HG02763 (cell line): Measurements from ENCODE around the gene CD101.
A peak's percentile ranks its signal among the peaks of the same experiment; 100 is the strongest.

Experiments
- ATAC-seq: cut with Tn5 transposase; IDR thresholded peaks from one replicate; pipeline ENCODE4 v1.9.1; 2021; ENCODE audit warnings: mild to moderate bottlenecking, moderate library complexity; ENCODE audit not compliant: unreplicated experiment

The CD101 gene

GRCh38 chr1:117013309-117013858 is 11.8 kb downstream of the CD101 start:
- ATAC-seq = no peak

DNA sequence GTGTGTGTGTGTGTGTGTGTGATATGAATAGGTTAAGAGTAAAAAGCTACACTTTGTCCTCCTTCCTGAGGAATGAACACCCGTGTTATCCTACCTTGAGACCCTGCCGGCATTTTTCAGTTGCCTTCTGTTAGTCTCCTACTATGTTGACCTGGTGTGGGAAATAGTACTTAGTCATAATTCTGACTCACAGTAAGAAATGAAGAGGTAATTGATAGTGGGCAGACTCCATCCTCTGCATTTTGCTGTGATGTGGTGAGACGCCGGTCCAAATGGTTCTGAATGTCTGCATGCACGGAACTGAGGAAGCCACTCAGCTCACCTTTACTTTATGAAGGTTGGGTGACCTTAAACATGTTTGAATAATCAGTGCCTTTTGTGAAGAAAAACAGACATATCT is 12.6 kb downstream of the CD101 start:
- no peak for ATAC-seq

DNA sequence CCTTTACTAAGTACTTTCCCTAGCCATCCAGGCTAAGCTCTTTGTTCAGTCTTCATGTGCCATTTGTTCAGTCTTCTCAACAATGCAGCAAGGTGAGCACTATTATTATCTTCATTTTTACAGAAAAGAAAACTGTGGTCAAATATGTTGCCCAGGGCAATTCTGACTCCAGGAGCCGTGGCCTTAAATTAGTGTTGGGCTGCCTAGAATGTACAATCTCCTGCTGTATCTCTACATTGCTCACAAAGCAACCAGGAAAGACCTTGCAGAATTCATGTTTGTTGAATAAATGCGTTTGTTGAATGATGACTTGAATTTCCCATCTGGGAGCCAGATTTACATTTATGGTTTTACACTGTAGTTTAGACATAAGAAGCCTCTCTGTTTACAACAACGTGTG is 14.2 kb downstream of the CD101 start:
- ATAC-seq = no peak

DNA sequence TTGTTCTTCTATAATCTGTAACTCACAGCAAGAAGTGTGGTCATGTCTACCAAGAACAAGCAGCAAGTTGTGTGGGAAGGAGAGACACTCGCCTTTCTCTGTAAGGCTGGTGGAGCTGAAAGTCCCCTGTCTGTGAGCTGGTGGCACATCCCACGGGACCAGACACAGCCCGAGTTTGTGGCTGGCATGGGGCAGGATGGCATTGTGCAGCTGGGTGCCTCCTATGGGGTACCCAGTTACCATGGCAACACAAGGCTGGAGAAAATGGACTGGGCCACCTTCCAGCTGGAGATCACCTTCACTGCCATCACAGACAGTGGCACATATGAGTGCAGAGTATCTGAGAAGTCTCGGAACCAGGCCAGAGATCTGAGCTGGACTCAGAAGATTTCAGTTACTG is 15.5 kb downstream of the CD101 start:
- peak; percentile 25 for ATAC-seq

DNA sequence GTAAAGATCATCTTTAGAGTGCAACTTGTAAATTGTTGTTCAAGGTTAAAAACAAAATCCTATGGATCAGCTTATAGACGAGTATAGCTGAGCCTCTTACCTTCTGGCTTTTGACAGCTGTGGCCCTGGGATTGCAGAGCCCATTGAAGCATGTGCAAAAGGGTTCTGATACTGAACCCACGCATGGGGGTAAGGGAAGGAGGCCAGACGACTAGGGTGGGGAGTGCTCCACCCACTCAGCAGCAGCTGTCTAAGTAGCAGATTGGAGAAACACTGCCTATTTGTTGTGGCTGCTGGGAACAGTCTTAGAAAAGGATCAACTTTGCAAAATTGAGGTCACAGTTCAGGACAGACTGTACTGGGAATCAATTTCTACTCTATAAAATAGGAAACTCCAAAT is 16.1 kb downstream of the CD101 start:
- ATAC-seq = peak; percentile 69

GRCh38 chr1:117020526-117021156 is 19.1 kb downstream of the CD101 start:
- no peak for ATAC-seq

DNA sequence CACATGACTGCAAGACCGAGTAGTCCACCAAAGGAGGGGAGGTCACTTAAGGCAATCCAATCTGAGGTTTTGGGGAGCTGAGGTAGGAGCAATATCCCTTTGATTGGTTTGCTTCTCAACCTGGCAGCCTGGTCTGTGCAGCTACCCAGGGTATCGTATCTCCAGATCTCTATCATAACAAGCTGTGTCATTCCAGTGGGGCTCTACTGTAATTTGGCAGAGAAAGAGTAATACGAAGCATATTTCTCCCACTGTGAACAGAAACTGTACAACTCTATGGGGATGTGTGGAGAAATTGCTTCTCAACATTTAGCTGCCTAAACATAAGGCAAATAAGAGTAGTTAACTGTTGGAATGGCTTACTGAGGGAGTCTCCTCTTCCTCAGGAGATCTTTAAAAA is 20.6 kb downstream of the CD101 start:
- ATAC-seq = no peak

DNA sequence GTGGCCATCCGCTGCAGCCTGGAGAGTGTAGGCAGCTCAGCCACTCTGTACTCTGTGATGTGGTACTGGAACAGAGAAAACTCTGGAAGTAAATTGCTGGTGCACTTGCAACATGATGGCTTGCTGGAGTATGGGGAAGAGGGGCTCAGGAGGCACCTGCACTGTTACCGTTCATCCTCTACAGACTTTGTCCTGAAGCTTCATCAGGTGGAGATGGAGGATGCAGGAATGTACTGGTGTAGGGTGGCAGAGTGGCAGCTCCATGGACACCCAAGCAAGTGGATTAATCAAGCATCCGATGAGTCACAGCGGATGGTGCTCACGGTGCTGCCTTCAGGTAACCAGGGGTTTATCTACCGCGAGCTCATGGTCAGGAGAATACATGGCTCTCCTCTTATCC is 24.0 kb downstream of the CD101 start:
- no peak for ATAC-seq

- ATAC-seq = no peak
These were observed 24.8 kb downstream of the CD101 start for GRCh38 chr1:117026361-117026760.

DNA sequence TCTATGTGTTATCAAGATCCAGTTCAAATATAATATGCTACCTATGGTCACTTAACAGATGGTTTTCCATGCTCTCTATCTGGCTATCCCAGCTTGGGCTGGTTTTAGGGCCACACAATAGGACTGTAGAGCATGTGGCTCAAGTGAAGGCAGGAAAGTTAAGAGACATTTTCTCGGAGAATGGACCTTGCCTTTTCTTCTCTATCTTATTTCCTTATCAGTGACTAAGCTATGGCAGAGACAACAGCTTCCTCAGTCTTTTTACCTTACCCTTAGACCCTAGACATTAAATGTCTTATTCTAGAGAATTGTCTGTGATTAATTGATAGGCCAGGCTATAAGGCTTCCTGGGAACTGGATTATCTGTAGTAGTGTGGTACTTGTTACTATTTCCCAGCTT is 28.1 kb downstream of the CD101 start:
- ATAC-seq = no peak

GRCh38 chr1:117030271-117030877 is 28.8 kb downstream of the CD101 start:
- no peak for ATAC-seq

- no peak for ATAC-seq
These were observed 30.7 kb downstream of the CD101 start for GRCh38 chr1:117032266-117032665.

GRCh38 chr1:117032681-117033539 is 31.4 kb downstream of the CD101 start:
- ATAC-seq = no peak

GRCh38 chr1:117033772-117034171 is 32.2 kb downstream of the CD101 start:
- ATAC-seq = no peak

DNA sequence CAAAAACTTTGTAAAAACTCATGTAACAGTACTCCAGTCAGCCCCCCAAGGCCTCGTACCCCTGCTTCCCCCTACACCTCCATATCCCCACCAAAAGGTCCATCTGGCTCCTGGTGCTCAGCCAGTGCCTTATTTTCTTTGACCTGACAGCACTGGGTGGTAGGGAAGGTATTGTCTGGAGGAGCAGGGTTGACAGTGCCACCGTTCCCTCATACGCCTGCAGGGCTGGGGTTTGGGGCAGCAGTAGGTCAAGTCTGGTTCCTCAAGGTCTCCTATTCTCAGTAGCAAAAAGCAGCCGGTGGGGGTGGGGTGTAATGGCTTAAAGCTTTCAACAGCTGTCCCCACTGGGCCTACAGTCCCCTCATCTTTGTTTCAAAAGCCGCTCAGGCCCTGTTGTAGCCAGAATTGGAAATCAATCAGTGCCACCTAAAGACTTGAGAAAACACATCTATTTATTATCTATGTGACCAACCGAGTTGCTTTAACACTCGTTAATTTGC is 33.3 kb downstream of the CD101 start:
- no peak for ATAC-seq

DNA sequence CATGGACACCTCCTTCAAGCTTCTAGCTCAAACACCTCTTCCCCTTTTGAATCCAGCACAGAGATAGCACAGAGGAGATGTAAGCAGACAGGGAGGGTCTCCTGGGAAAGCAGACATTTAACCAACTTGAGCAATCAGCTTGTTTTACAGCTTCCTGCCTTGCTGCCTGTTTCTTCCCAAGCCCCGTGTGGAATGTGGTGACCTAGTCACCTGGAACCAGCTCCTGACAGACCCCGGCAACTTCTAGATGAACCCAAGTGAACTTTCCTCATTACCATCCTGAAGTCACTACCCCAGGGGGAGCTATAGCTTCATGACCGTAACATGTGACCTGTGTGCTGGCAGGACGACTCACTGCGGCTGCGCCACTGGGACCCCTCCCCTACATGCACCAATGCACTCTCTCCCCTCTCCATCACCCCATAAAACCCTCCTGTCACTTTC is 34.5 kb downstream of the CD101 start:
- no peak for ATAC-seq

- ATAC-seq = no peak
These were observed 36.2 kb downstream of the CD101 start for GRCh38 chr1:117037802-117038201.

DNA sequence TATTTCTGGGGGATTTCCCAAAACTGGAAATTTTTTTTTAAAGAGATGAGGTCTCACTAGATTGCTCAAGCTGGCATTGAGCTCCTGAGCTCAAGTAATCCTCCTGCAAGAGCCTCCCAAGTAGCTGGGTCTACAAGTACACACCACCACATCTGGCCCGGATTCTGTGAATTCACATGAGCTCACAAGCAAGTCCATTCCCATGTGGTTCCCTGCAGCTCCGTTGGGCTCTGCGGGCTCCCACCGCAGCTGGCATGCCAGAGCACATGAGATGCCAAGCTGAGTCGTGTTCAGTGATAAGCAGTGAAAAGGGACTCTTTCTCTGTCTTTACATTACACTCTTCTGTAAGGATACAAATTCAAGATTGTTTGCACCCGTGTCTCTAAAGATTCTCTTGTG is 36.7 kb downstream of the CD101 start:
- ATAC-seq = no peak

- no peak for ATAC-seq
These were observed 42.7 kb downstream of the CD101 start for GRCh38 chr1:117044217-117044616.

DNA sequence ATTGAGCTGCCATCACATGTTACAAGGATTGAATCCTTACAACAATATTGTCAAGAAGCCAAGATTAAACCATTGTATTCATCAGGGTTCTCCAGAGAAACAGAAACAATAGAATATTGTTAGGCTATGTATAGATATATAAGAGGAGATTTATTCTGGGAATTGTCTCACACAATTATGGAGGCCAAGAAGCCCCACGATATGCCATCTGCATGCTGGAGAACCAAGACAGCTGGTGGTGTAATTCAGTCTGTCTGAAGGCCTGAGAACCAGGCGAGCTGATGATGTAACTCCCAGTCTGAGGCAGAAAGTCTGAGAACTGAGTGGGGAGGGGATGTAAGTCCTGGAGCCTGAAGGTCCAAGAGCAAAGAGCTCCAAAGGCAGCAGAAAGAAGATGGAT is 44.1 kb downstream of the CD101 start:
- ATAC-seq = no peak

DNA sequence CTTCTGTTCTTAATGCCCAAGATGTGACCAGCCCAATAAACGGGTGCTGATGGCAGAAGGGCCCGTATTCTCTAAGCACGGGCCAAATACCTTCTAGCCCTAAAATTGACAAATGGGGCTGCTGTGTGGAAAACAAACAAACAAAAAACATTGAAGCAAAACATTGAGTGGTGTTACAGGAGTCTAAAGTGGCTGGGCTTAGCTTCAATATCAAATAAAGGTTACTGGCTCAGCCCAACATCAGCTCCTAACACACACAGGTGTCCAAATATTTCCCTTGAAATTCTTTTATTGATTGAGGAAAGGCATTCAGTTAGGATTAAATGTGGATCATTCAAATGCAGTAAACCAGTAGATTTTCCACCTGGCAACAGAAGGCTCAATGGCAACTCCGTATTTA is 45.2 kb downstream of the CD101 start:
- ATAC-seq = no peak

DNA sequence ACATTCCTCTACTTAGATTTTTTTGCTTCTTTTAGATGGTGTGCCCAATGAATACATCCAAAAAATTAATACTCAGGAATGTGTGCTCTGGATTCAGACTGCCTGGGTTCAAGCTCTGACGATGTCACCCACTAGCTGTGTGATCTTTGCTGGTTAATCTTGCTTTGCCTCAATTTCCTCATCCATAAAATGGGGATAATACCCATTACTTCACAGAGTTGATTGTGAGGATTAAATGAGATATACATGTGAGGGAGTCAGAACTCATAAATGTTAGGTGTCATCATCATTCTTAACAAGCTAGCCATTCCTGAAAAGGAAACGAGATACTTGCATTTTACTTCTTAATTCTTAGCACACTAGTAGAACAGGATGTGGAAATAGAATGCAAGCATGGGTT is 45.7 kb downstream of the CD101 start:
- no peak for ATAC-seq
